Esophagus muscularis mucosa (tissue), 4 donors: Measurements from ENCODE around the gene CCHCR1. TPM values are rescaled to one million over a fixed set of nuclear protein-coding genes. Genes with fewer than 3 reads are reported as not detected.
"Not testable (repeated sequence)": the region's sequence is repeated elsewhere in the genome, so short reads cannot be mapped to it uniquely, and the experiment has no call there.

Source experiments
- DNase-seq: peaks from one replicate; pipeline ENCODE4 v3.0.0-alpha.2; 2017; ENCODE audit errors: extremely low spot score
- H3K27ac ChIP-seq, 4 donors: fragments of 200-600 bp; sonication (generic); replicated peaks in 1 of 4; 1 replicate in 3 of 4; 2 replicates in 1 of 4; pipeline ENCODE4 v1.5.1; 2016 to 2019; ENCODE audit warnings: mild to moderate bottlenecking in 1 of 4
- H3K27me3 ChIP-seq, 4 donors: fragments of 200-600 bp; sonication (generic); one replicate each; pipeline versions ENCODE4 v1.5.1 to v1.6.0; 2016 to 2019
- H3K36me3 ChIP-seq, 4 donors: fragments of 200-600 bp; sonication (generic); one replicate each; pipeline ENCODE4 v1.5.1; 2016 to 2019
- H3K4me1 ChIP-seq, 4 donors: fragments of 200-600 bp; sonication (generic); one replicate each; pipeline ENCODE4 v1.5.1; 2016 to 2019
- H3K4me3 ChIP-seq, 4 donors: fragments of 200-600 bp; sonication (generic); 1 replicate in 2 of 4; 2 replicates in 2 of 4; pipeline ENCODE4 v1.5.1; 2016 to 2019; ENCODE audit warnings: mild to moderate bottlenecking in 4 of 4, moderate library complexity in 1 of 4
- H3K9me3 ChIP-seq, 4 donors: fragments of 200-600 bp; sonication (generic); 1 replicate in 3 of 4; 2 replicates in 1 of 4; pipeline ENCODE4 v1.5.1; 2016 to 2019
- CTCF ChIP-seq, 3 experiments: fragments of 200-600 bp in 2 of 3; fragments of 450-650 bp in 1 of 3; sonication (generic) in 2 of 3; IDR thresholded peaks; one replicate each; pipeline ENCODE4 v1.5.1; 2017 to 2019; ENCODE audit warnings: antibody characterized with exemption in 3 of 3, mild to moderate bottlenecking in 2 of 3, moderate library complexity in 1 of 3
- EP300 ChIP-seq: sonication (generic); formaldehyde crosslinking; IDR thresholded peaks from one replicate; pipeline ENCODE4 v1.6.1; 2017; ENCODE audit warnings: antibody characterized with exemption
- POLR2A ChIP-seq: fragments of 450-650 bp; IDR thresholded peaks from one replicate; pipeline ENCODE4 v1.6.1; 2017; ENCODE audit warnings: antibody characterized with exemption, moderate library complexity, mild to moderate bottlenecking, low read depth
- POLR2AphosphoS5 ChIP-seq, 2 donors: sonication (generic); formaldehyde crosslinking; IDR thresholded peaks; one replicate each; pipeline ENCODE4 v1.6.1; 2017; ENCODE audit warnings: antibody characterized with exemption in 2 of 2
- WGBS: methylation state at CpG from one replicate; pipeline ENCODE4 v1.1.5; 2018; 5-methylcytosine and 5-hydroxymethylcytosine counted together
- intact Hi-C: fragments of 100-400 bp; cut with DNase I; formaldehyde crosslinking; loops from one replicate; pipeline ENCODE4 v1.15.1; 2023
- total RNA-seq, 4 donors: library from RNA; depleted of rRNA; stranded (reverse); fragments of >200 nt; gene quantifications; one replicate each; pipeline versions ENCODE4 v1.1.0 to v1.2.1, GENCODE V29; 2016

CCHCR1 gene
- total RNA-seq, 4 donors from 2014 or later: 5.8 to 11.6 (median 9.4) TPM

- 59% methylated on average over 6 of the region's 6 CpGs for WGBS
- H3K27ac ChIP-seq: no peak overlapping the region
- no peak for DNase-seq
Measured at GRCh38 chr6:31194061-31194834, 36.6 kb upstream of the CCHCR1 start.

GRCh38 chr6:31193206-31193605 lies 35.6 kb upstream of the CCHCR1 start:
- peaks cover 7 to 26% (median 18%) of the 10 kb centered on the region in 4 donors for H3K4me1 ChIP-seq

More at GRCh38 chr6:31194061-31194834, 36.6 kb upstream of the CCHCR1 start:
- no peak overlapping the region for H3K4me3 ChIP-seq
- peaks cover 0 to 4% (median 0%) of the 10 kb centered on the region in 4 donors for H3K36me3 ChIP-seq
- H3K27me3 ChIP-seq: no peaks in the 10 kb centered on the region
- peaks cover 16 to 36% (median 27%) of the 10 kb centered on the region in 4 donors for H3K4me1 ChIP-seq
- no peaks in the 10 kb centered on the region for H3K9me3 ChIP-seq
- intact Hi-C loops: no loop called here
- TF ChIP-seq CTCF (IDR thresholded peaks at IDR 0.05) (no peak), POLR2A (no peak), POLR2AphosphoS5 (IDR thresholded peaks at IDR 0.05) (no peak), EP300 (no peak)

GRCh38 chr6:31192431-31193105 lies 35.0 kb upstream of the CCHCR1 start:
- intact Hi-C loops: loop anchor here (2.0 kb wide), 1 partner anchor 56 kb away; no protein-coding TSS in a partner anchor
- H3K36me3 ChIP-seq, H3K27ac ChIP-seq, H3K4me3 ChIP-seq, H3K9me3 ChIP-seq, DNase-seq, H3K27me3 ChIP-seq: not testable (repeated sequence)
- H3K4me1 ChIP-seq: peaks cover 7 to 24% (median 16%) of the 10 kb centered on the region in 4 donors
- WGBS: 57% methylated on average over 10 of the region's 10 CpGs
- TF ChIP-seq POLR2AphosphoS5 (IDR thresholded peaks at IDR 0.05) (peak in 1 of 2 donors; percentile 29), CTCF (IDR thresholded peaks at IDR 0.05) (peak; percentile 53 to 65 (median 61))

More at GRCh38 chr6:31193206-31193605, 35.6 kb upstream of the CCHCR1 start:
- Histone ChIP-seq H3K27me3 (no peaks in the 10 kb centered on the region), H3K9me3 (no peaks in the 10 kb centered on the region), H3K36me3 (peaks cover 0 to 4% (median 0%) of the 10 kb centered on the region in 4 donors), H3K27ac (no peak overlapping the region), H3K4me3 (no peak overlapping the region)
- 93% methylated on average over 6 of the region's 8 CpGs for WGBS
- no peak for DNase-seq
- intact Hi-C loops: loop anchor here (2.0 kb wide), 1 partner anchor 56 kb away; no protein-coding TSS in a partner anchor
- TF ChIP-seq POLR2AphosphoS5 (IDR thresholded peaks at IDR 0.05): no peak
- no peak for TF ChIP-seq POLR2A
- no peak for TF ChIP-seq CTCF (IDR thresholded peaks at IDR 0.05)
- no peak for TF ChIP-seq EP300

GRCh38 chr6:31190488-31190887 lies 32.9 kb upstream of the CCHCR1 start:
- intact Hi-C loops: no loop called here

GRCh38 chr6:31189223-31189622 lies 31.6 kb upstream of the CCHCR1 start:
- H3K27me3 ChIP-seq, H3K27ac ChIP-seq, H3K4me1 ChIP-seq, H3K36me3 ChIP-seq, H3K4me3 ChIP-seq, DNase-seq, H3K9me3 ChIP-seq, intact Hi-C loops: not testable (repeated sequence)
- WGBS: 86% methylated on average over 3 of the region's 3 CpGs

More at GRCh38 chr6:31190488-31190887, 32.9 kb upstream of the CCHCR1 start:
- no peak overlapping the region for H3K27ac ChIP-seq
- H3K27me3 ChIP-seq: no peaks in the 10 kb centered on the region
- peaks cover 0 to 4% (median 0%) of the 10 kb centered on the region in 4 donors for H3K36me3 ChIP-seq
- H3K9me3 ChIP-seq: no peaks in the 10 kb centered on the region
- peaks cover 0 to 16% (median 8%) of the 10 kb centered on the region in 4 donors for H3K4me1 ChIP-seq
- H3K4me3 ChIP-seq: no peak overlapping the region
- 84% methylated on average over 4 of the region's 4 CpGs for WGBS
- TF ChIP-seq EP300 (no peak), POLR2AphosphoS5 (IDR thresholded peaks at IDR 0.05) (no peak)
- DNase-seq: no peak
